ENCODE results near the gene CNDP1.

- TF ChIP-seq CTCF (IDR thresholded peaks at IDR 0.05; ENCODE audit: low read length) = no peak
- no peak for TF ChIP-seq EZH2 (optimal IDR thresholded peaks at IDR 0.05; ENCODE audit: low read depth, low read length)
- TF ChIP-seq EZH2phosphoT487 (IDR thresholded peaks at IDR 0.05; ENCODE audit: low read length) = no peak
Observed at GRCh38 chr18:74489676-74490075, 44.6 kb upstream of the CNDP1 start.
